Astrocyte (in vitro differentiated cells and primary cell): ENCODE results near the gene SLC52A1. TPM values are rescaled to one million over a fixed set of nuclear protein-coding genes. Genes with fewer than 3 reads are reported as not detected.
A peak's percentile ranks its signal among the peaks of the same experiment; 100 is the strongest.

Experiments
- DNase-seq: peaks from one replicate; pipeline ENCODE4 v3.0.0-alpha.2; 2010; ENCODE audit warnings: low read depth
- FAIRE-seq: peaks from 2 replicates; lab custom pipeline; 2011; peaks lifted over from hg19 to GRCh38; lab: Jason Lieb, UNC
- H2AFZ ChIP-seq: 2 replicates; pipeline ENCODE4 v1.6.0; 2012; ENCODE audit warnings: low read depth, low read length, inconsistent platforms
- H3K27ac ChIP-seq: 2 replicates; pipeline ENCODE4 v1.5.1; 2011; ENCODE audit warnings: low read depth, low read length, inconsistent platforms
- H3K27me3 ChIP-seq: 2 replicates; pipeline ENCODE4 v1.6.0; 2011; ENCODE audit warnings: low read length, inconsistent platforms; ENCODE audit not compliant: insufficient read depth
- H3K36me3 ChIP-seq: 2 replicates; pipeline ENCODE4 v1.5.1; 2011; ENCODE audit warnings: low read length, inconsistent platforms; ENCODE audit not compliant: insufficient read depth
- H3K4me1 ChIP-seq: 2 replicates; pipeline ENCODE4 v1.5.1; 2011; ENCODE audit warnings: low read length, inconsistent platforms; ENCODE audit not compliant: insufficient read depth
- H3K4me2 ChIP-seq: 2 replicates; pipeline ENCODE4 v1.6.0; 2012; ENCODE audit warnings: low read length, inconsistent platforms
- H3K4me3 ChIP-seq: 2 replicates; pipeline ENCODE4 v1.5.1; 2011; ENCODE audit warnings: low read depth, mild to moderate bottlenecking, low read length, inconsistent platforms; ENCODE audit not compliant: insufficient read depth
- H3K79me2 ChIP-seq: 2 replicates; pipeline ENCODE4 v1.6.0; 2012; ENCODE audit warnings: mild to moderate bottlenecking, low read length, inconsistent platforms; ENCODE audit not compliant: insufficient read depth
- H3K9ac ChIP-seq: 2 replicates; pipeline ENCODE4 v1.6.0; 2012; ENCODE audit warnings: mild to moderate bottlenecking, low read length, inconsistent platforms
- H3K9me3 ChIP-seq: 2 replicates; pipeline ENCODE4 v1.5.1; 2012; ENCODE audit warnings: low read depth, mild to moderate bottlenecking, low read length, inconsistent platforms; ENCODE audit not compliant: insufficient read depth
- H4K20me1 ChIP-seq: 2 replicates; pipeline ENCODE4 v1.6.0; 2012; ENCODE audit warnings: low read length, inconsistent platforms; ENCODE audit not compliant: insufficient read depth
- H3K27ac Mint-ChIP-seq: one replicate; pipeline ENCODE4 v1.8.0; 2021; ENCODE audit warnings: mild to moderate bottlenecking, mixed read lengths; ENCODE audit not compliant: unreplicated experiment
- H3K27me3 Mint-ChIP-seq: one replicate; pipeline ENCODE4 v1.8.0; 2021; ENCODE audit warnings: low read depth, mixed read lengths; ENCODE audit not compliant: unreplicated experiment
- H3K36me3 Mint-ChIP-seq: one replicate; pipeline ENCODE4 v1.8.0; 2021; ENCODE audit warnings: low read depth, mixed read lengths; ENCODE audit not compliant: unreplicated experiment
- H3K4me1 Mint-ChIP-seq: one replicate; pipeline ENCODE4 v1.8.0; 2021; ENCODE audit warnings: low read depth, mixed read lengths; ENCODE audit not compliant: unreplicated experiment
- H3K4me3 Mint-ChIP-seq: one replicate; pipeline ENCODE4 v1.8.0; 2021; ENCODE audit warnings: mild to moderate bottlenecking, moderate library complexity, mixed read lengths; ENCODE audit not compliant: unreplicated experiment
- H3K9me3 Mint-ChIP-seq: one replicate; pipeline ENCODE4 v1.8.0; 2021; ENCODE audit warnings: mild to moderate bottlenecking, mixed read lengths; ENCODE audit not compliant: unreplicated experiment
- CTCF ChIP-seq: IDR thresholded peaks from 2 replicates; pipeline ENCODE4 v1.5.1; 2011; ENCODE audit warnings: low read depth, mild to moderate bottlenecking, inconsistent platforms, low read length, moderate library complexity; ENCODE audit not compliant: insufficient read depth
- EZH2 ChIP-seq: IDR thresholded peaks from 2 replicates; pipeline ENCODE4 v1.6.1; 2012; ENCODE audit warnings: mild to moderate bottlenecking, low read length, inconsistent platforms; ENCODE audit not compliant: insufficient read depth
- total RNA-seq: library from RNA; stranded (reverse); gene quantifications from 2 replicates; pipeline ENCODE4 v1.2.1, GENCODE V29; 2021

Gene SLC52A1
- total RNA-seq, 1 donor from 2014 or later = not detected

DNA sequence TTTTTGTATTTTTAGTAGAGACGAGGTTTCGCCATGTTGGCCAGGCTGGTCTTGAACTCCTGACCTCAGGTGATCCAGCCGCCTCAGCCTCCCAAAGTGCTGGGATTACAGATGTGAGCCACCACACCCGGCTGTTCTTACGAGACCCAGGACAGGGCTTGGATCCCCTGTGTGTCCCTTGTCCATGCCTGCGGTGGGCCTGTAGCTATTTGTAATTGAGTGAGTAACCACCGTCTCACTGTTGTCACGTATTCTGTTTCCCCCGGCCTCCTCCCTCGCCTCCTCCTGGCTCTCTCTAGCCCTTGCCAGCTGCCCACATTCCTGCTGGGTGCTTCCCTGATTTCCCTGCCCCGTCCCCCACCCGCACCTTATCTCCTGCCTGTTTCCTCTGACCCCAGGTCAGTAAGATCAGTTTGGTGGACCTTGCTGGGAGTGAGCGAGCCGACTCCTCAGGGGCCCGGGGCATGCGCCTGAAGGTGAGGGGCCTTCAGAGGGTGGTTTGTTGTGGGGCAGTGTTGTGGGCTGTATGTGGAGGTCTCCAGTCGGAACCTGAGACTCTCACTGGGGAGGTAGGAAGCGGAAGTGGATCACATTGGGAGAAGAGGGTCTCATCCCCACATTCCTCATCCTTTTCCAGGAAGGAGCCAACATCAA, 31.9 kb downstream of the SLC52A1 start:
- Mint-ChIP-seq H3K4me1 (peaks cover 10% of the 10 kb centered on the region), H3K27ac (no peak overlapping the region), H3K9me3 (no peaks in the 10 kb centered on the region), H3K27me3 (no peaks in the 10 kb centered on the region), H3K4me3 (no peak overlapping the region), H3K36me3 (peaks cover 48% of the 10 kb centered on the region)
- no peak for TF ChIP-seq EZH2
- no peak for TF ChIP-seq CTCF
- Histone ChIP-seq H2AFZ (no peak overlapping the region), H3K27ac (no peak overlapping the region), H3K4me3 (no peak overlapping the region), H3K36me3 (peaks cover 42% of the 10 kb centered on the region), H3K4me2 (no peak overlapping the region), H3K9me3 (no peaks in the 10 kb centered on the region), H3K4me1 (peaks cover 18% of the 10 kb centered on the region), H3K9ac (no peak overlapping the region), H4K20me1 (peaks cover 61% of the 10 kb centered on the region), H3K27me3 (no peaks in the 10 kb centered on the region), H3K79me2 (peaks cover 30% of the 10 kb centered on the region)
- FAIRE-seq = no peak
- DNase-seq = no peak

GRCh38 chr17:5002121-5002788, 33.0 kb downstream of the SLC52A1 start:
- Histone ChIP-seq H3K27ac (no peak overlapping the region), H3K36me3 (peaks cover 33% of the 10 kb centered on the region), H3K4me2 (no peak overlapping the region), H3K9me3 (no peaks in the 10 kb centered on the region), H2AFZ (no peak overlapping the region), H3K4me3 (no peak overlapping the region), H3K4me1 (peaks cover 19% of the 10 kb centered on the region), H3K27me3 (no peaks in the 10 kb centered on the region), H3K9ac (no peak overlapping the region), H3K79me2 (peaks cover 35% of the 10 kb centered on the region), H4K20me1 (peaks cover 56% of the 10 kb centered on the region)
- Mint-ChIP-seq H3K4me3 (no peak overlapping the region), H3K27ac (no peak overlapping the region), H3K27me3 (no peaks in the 10 kb centered on the region), H3K9me3 (no peaks in the 10 kb centered on the region), H3K36me3 (peaks cover 40% of the 10 kb centered on the region), H3K4me1 (peaks cover 10% of the 10 kb centered on the region)
- TF ChIP-seq CTCF = no peak
- TF ChIP-seq EZH2 = no peak
- no peak for DNase-seq
- no peak for FAIRE-seq

GRCh38 chr17:5000237-5000639, 35.0 kb downstream of the SLC52A1 start:
- TF ChIP-seq CTCF (no peak), EZH2 (no peak)
- Histone ChIP-seq H3K79me2 (peaks cover 35% of the 10 kb centered on the region), H3K4me1 (peaks cover 24% of the 10 kb centered on the region), H3K9ac (no peak overlapping the region), H3K36me3 (peaks cover 29% of the 10 kb centered on the region), H3K4me2 (peak overlapping the region; percentile 99), H3K4me3 (no peak overlapping the region), H3K27me3 (no peaks in the 10 kb centered on the region), H2AFZ (no peak overlapping the region), H3K9me3 (no peaks in the 10 kb centered on the region), H3K27ac (no peak overlapping the region), H4K20me1 (peaks cover 56% of the 10 kb centered on the region)
- peaks cover 30% of the 10 kb centered on the region for H3K36me3 Mint-ChIP-seq
- peaks cover 2% of the 10 kb centered on the region for H3K27me3 Mint-ChIP-seq
- H3K4me1 Mint-ChIP-seq = peaks cover 10% of the 10 kb centered on the region
- DNase-seq (no peak), FAIRE-seq (no peak)
- H3K9me3 Mint-ChIP-seq = peaks cover 2% of the 10 kb centered on the region
- H3K27ac Mint-ChIP-seq = peak overlapping the region; percentile 34
- no peak overlapping the region for H3K4me3 Mint-ChIP-seq
